Natural killer cell treated with Interleukin-12 subunit alpha and Interleukin-12 subunit beta and Interleukin-15 and Interleukin-18, amount 100 ng/mL, for 72 hours (primary cell): ENCODE results near the gene SND1. TPM values are rescaled to one million over a fixed set of nuclear protein-coding genes. Genes with fewer than 3 reads are reported as not detected.

Experiments
- ATAC-seq, 2 donors: fragments of 150-1000 bp; cut with Tn5 transposase in 1 of 2; sonication (Bioruptor Pico), chemical (Tn5 transposase) in 1 of 2; 2 replicates each; pipeline ENCODE4 v1.10.0; 2021
- DNase-seq: peaks from one replicate; pipeline ENCODE4 v3.0.0; 2022; ENCODE audit warnings: low spot score
- H3K27ac Mint-ChIP-seq, 2 donors: 1 replicate in 1 of 2; 2 replicates in 1 of 2; pipeline ENCODE4 v1.8.0; 2022; ENCODE audit warnings: mixed read lengths in 2 of 2, mild to moderate bottlenecking in 1 of 2, moderate library complexity in 1 of 2
- H3K27me3 Mint-ChIP-seq, 2 donors: 1 replicate in 1 of 2; 2 replicates in 1 of 2; pipeline ENCODE4 v1.8.0; 2022; ENCODE audit warnings: mixed read lengths in 2 of 2
- H3K36me3 Mint-ChIP-seq: one replicate; pipeline ENCODE4 v1.8.0; 2022; ENCODE audit warnings: mixed read lengths
- H3K4me1 Mint-ChIP-seq, 2 donors: 1 replicate in 1 of 2; 2 replicates in 1 of 2; pipeline ENCODE4 v1.8.0; 2022; ENCODE audit warnings: low read depth in 2 of 2, mixed read lengths in 2 of 2, mild to moderate bottlenecking in 1 of 2
- H3K4me3 Mint-ChIP-seq: one replicate; pipeline ENCODE4 v1.8.0; 2022; ENCODE audit warnings: mixed read lengths
- H3K9me3 Mint-ChIP-seq: 2 replicates; pipeline ENCODE4 v1.8.0; 2022; ENCODE audit warnings: mixed read lengths
- total RNA-seq, 2 donors: library from RNA; stranded (reverse); gene quantifications; one replicate each; pipeline ENCODE4 v1.2.3, GENCODE V29; 2022

SND1 gene
- total RNA-seq, 2 donors from 2014 or later, result 311 to 347 TPM

- Mint-ChIP-seq H3K4me3 (no peak overlapping the region), H3K4me1 (peaks cover 36 to 57% of the 10 kb centered on the region in 2 donors), H3K9me3 (peaks cover 3% of the 10 kb centered on the region), H3K27me3 (no peaks in the 10 kb centered on the region), H3K36me3 (peaks cover 4% of the 10 kb centered on the region), H3K27ac (no peak overlapping the region)
- ATAC-seq, result no peak
- no peak for DNase-seq
These were observed 130.9 kb downstream of the SND1 start for GRCh38 chr7:127782654-127783559.

- no peaks in the 10 kb centered on the region for H3K36me3 Mint-ChIP-seq
- no peak overlapping the region for H3K4me3 Mint-ChIP-seq
- ATAC-seq (no peak), DNase-seq (no peak)
- H3K27me3 Mint-ChIP-seq, result no peaks in the 10 kb centered on the region
- H3K9me3 Mint-ChIP-seq, result no peaks in the 10 kb centered on the region
- H3K4me1 Mint-ChIP-seq, result peaks cover 38 to 49% of the 10 kb centered on the region in 2 donors
- no peak overlapping the region for H3K27ac Mint-ChIP-seq
These were observed 134.2 kb downstream of the SND1 start for GRCh38 chr7:127786184-127786583.

- H3K36me3 Mint-ChIP-seq, result no peaks in the 10 kb centered on the region
These were observed 137.0 kb downstream of the SND1 start for GRCh38 chr7:127789031-127789430.

GRCh38 chr7:127791446-127792189 lies 139.6 kb downstream of the SND1 start:
- Mint-ChIP-seq H3K4me3 (no peak overlapping the region), H3K36me3 (no peaks in the 10 kb centered on the region), H3K27ac (no peak overlapping the region), H3K4me1 (peaks cover 43 to 45% of the 10 kb centered on the region in 2 donors), H3K27me3 (no peaks in the 10 kb centered on the region), H3K9me3 (no peaks in the 10 kb centered on the region)
- DNase-seq (no peak), ATAC-seq (no peak)

More at GRCh38 chr7:127789031-127789430, 137.0 kb downstream of the SND1 start:
- H3K4me1 Mint-ChIP-seq, result peaks cover 42 to 50% of the 10 kb centered on the region in 2 donors
- no peak overlapping the region for H3K4me3 Mint-ChIP-seq
- H3K9me3 Mint-ChIP-seq, result no peaks in the 10 kb centered on the region
- ATAC-seq (no peak), DNase-seq (no peak)
- H3K27ac Mint-ChIP-seq, result no peak overlapping the region
- no peaks in the 10 kb centered on the region for H3K27me3 Mint-ChIP-seq

- no peaks in the 10 kb centered on the region for H3K36me3 Mint-ChIP-seq
- ATAC-seq, result no peak
These were observed 140.7 kb downstream of the SND1 start for GRCh38 chr7:127792528-127793342.

GRCh38 chr7:127793582-127793981 lies 141.6 kb downstream of the SND1 start:
- H3K4me1 Mint-ChIP-seq, result peaks cover 36 to 40% of the 10 kb centered on the region in 2 donors

More at GRCh38 chr7:127792528-127793342, 140.7 kb downstream of the SND1 start:
- Mint-ChIP-seq H3K9me3 (no peaks in the 10 kb centered on the region), H3K4me3 (no peak overlapping the region), H3K27me3 (no peaks in the 10 kb centered on the region), H3K27ac (peak overlapping the region in 1 of 2 donors; percentile 0), H3K4me1 (peaks cover 34 to 38% of the 10 kb centered on the region in 2 donors)
- peak; percentile 62 for DNase-seq

GRCh38 chr7:127794136-127794535 lies 142.1 kb downstream of the SND1 start:
- Mint-ChIP-seq H3K27ac (no peak overlapping the region), H3K36me3 (no peaks in the 10 kb centered on the region), H3K9me3 (no peaks in the 10 kb centered on the region), H3K4me1 (peaks cover 32 to 36% of the 10 kb centered on the region in 2 donors), H3K4me3 (no peak overlapping the region), H3K27me3 (no peaks in the 10 kb centered on the region)
- DNase-seq, result no peak
- ATAC-seq, result no peak

More at GRCh38 chr7:127793582-127793981, 141.6 kb downstream of the SND1 start:
- H3K36me3 Mint-ChIP-seq, result no peaks in the 10 kb centered on the region
- ATAC-seq, result no peak
- H3K4me3 Mint-ChIP-seq, result no peak overlapping the region
- no peak overlapping the region for H3K27ac Mint-ChIP-seq
- no peak for DNase-seq
- no peaks in the 10 kb centered on the region for H3K9me3 Mint-ChIP-seq
- no peaks in the 10 kb centered on the region for H3K27me3 Mint-ChIP-seq

GRCh38 chr7:127794551-127794950 lies 142.6 kb downstream of the SND1 start:
- no peaks in the 10 kb centered on the region for H3K27me3 Mint-ChIP-seq
- ATAC-seq, result no peak
- no peak overlapping the region for H3K4me3 Mint-ChIP-seq
- no peak for DNase-seq
- peaks cover 33 to 36% of the 10 kb centered on the region in 2 donors for H3K4me1 Mint-ChIP-seq
- H3K27ac Mint-ChIP-seq, result no peak overlapping the region
- H3K36me3 Mint-ChIP-seq, result no peaks in the 10 kb centered on the region
- H3K9me3 Mint-ChIP-seq, result no peaks in the 10 kb centered on the region

GRCh38 chr7:127798023-127798422 lies 146.0 kb downstream of the SND1 start:
- H3K27ac Mint-ChIP-seq, result no peak overlapping the region
- no peaks in the 10 kb centered on the region for H3K36me3 Mint-ChIP-seq
- H3K4me1 Mint-ChIP-seq, result peaks cover 12 to 23% of the 10 kb centered on the region in 2 donors
- H3K9me3 Mint-ChIP-seq, result no peaks in the 10 kb centered on the region
- no peak overlapping the region for H3K4me3 Mint-ChIP-seq
- DNase-seq (no peak), ATAC-seq (no peak)
- no peaks in the 10 kb centered on the region for H3K27me3 Mint-ChIP-seq

GRCh38 chr7:127798769-127799372 lies 146.9 kb downstream of the SND1 start:
- no peak overlapping the region for H3K4me3 Mint-ChIP-seq
- no peaks in the 10 kb centered on the region for H3K36me3 Mint-ChIP-seq
- H3K27me3 Mint-ChIP-seq, result no peaks in the 10 kb centered on the region
- DNase-seq (no peak), ATAC-seq (no peak)
- no peaks in the 10 kb centered on the region for H3K9me3 Mint-ChIP-seq
- no peak overlapping the region for H3K27ac Mint-ChIP-seq
- H3K4me1 Mint-ChIP-seq, result peaks cover 7 to 22% of the 10 kb centered on the region in 2 donors

- Mint-ChIP-seq H3K4me3 (no peak overlapping the region), H3K4me1 (peaks cover 7 to 18% of the 10 kb centered on the region in 2 donors), H3K9me3 (no peaks in the 10 kb centered on the region), H3K27me3 (no peaks in the 10 kb centered on the region), H3K27ac (no peak overlapping the region), H3K36me3 (no peaks in the 10 kb centered on the region)
- DNase-seq (no peak), ATAC-seq (no peak)
These were observed 147.7 kb downstream of the SND1 start for GRCh38 chr7:127799535-127800305.

GRCh38 chr7:127802845-127803244 lies 150.9 kb downstream of the SND1 start:
- DNase-seq, result no peak
- Mint-ChIP-seq H3K4me3 (no peak overlapping the region), H3K36me3 (no peaks in the 10 kb centered on the region), H3K27me3 (no peaks in the 10 kb centered on the region), H3K27ac (no peak overlapping the region), H3K4me1 (peaks cover 19 to 26% of the 10 kb centered on the region in 2 donors), H3K9me3 (no peaks in the 10 kb centered on the region)
- no peak for ATAC-seq
